ENCODE data around the gene DNAH9. TPM values are rescaled to one million over a fixed set of nuclear protein-coding genes. Genes with fewer than 3 reads are reported as not detected.

Gene DNAH9
- total and polyA plus RNA-seq, 11 donors: 0.07 to 2.3 (median 0.49) TPM; not detected in 7

- no peak overlapping the region for H3K27ac ChIP-seq
- no peak overlapping the region for H3K4me3 ChIP-seq
- ATAC-seq (no peak), DNase-seq (no peak)
- WGBS, 4 donors: 79 to 87% (median 83%) methylated on average over 11 of the region's 11 CpGs
- peaks cover 0 to 15% (median 0%) of the 10 kb centered on the region in 9 donors for H3K27me3 ChIP-seq
- no peak for TF ChIP-seq POLR2A (IDR thresholded peaks at IDR 0.05)
- TF ChIP-seq, protein P1, sequence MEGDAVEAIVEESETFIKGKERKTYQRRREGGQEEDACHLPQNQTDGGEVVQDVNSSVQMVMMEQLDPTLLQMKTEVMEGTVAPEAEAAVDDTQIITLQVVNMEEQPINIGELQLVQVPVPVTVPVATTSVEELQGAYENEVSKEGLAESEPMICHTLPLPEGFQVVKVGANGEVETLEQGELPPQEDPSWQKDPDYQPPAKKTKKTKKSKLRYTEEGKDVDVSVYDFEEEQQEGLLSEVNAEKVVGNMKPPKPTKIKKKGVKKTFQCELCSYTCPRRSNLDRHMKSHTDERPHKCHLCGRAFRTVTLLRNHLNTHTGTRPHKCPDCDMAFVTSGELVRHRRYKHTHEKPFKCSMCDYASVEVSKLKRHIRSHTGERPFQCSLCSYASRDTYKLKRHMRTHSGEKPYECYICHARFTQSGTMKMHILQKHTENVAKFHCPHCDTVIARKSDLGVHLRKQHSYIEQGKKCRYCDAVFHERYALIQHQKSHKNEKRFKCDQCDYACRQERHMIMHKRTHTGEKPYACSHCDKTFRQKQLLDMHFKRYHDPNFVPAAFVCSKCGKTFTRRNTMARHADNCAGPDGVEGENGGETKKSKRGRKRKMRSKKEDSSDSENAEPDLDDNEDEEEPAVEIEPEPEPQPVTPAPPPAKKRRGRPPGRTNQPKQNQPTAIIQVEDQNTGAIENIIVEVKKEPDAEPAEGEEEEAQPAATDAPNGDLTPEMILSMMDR (IDR thresholded peaks at IDR 0.05): no peak
- H3K9me3 ChIP-seq: no peaks in the 10 kb centered on the region
- intact Hi-C loops (cut with DNase I): loop anchor here in 5 of 10 donors (10.0 kb wide), 3 partner anchors 57 to 767 kb away; no protein-coding TSS in a partner anchor
- H3K36me3 ChIP-seq: no peaks in the 10 kb centered on the region
- H3K4me1 ChIP-seq: peaks cover 0 to 7% (median 0%) of the 10 kb centered on the region in 12 donors
These were observed 43.4 kb downstream of the DNAH9 start for GRCh38 chr17:11641521-11642275.

GRCh38 chr17:11642655-11643054 lies 44.4 kb downstream of the DNAH9 start:
- intact Hi-C loops (cut with DNase I): loop anchor here in 5 of 10 donors (10.0 kb wide), 3 partner anchors 58 to 768 kb away; no protein-coding TSS in a partner anchor
- TF ChIP-seq, protein P1 (IDR thresholded peaks at IDR 0.05): no peak
- TF ChIP-seq POLR2A (IDR thresholded peaks at IDR 0.05): no peak

DNA sequence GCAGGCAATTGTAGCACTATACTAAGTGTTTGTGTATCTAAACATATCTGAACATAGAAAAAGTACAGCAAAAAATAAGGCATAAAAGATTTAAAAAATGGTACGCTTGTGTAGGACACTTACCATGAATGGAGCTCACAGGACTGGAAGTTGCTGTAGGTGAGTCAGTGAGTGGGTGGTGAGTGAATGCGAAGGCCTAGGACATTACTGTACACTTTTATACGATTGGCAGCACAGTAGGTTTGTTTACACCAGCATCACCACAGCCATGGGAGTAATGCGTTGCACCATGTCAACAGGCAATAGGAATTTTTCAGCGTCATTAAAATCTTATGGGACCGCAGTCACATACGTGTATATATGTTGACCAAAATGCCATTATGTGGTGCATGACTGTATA lies 45.6 kb downstream of the DNAH9 start:
- DNase-seq (no peak), ATAC-seq (no peak)
- H3K4me1 ChIP-seq: peaks cover 0 to 7% (median 0%) of the 10 kb centered on the region in 12 donors
- TF ChIP-seq, protein P1 (IDR thresholded peaks at IDR 0.05): no peak
- no peak for TF ChIP-seq POLR2A (IDR thresholded peaks at IDR 0.05)
- H3K27ac ChIP-seq: no peak overlapping the region
- H3K9me3 ChIP-seq: no peaks in the 10 kb centered on the region
- no peak overlapping the region for H3K4me3 ChIP-seq
- H3K27me3 ChIP-seq: peaks cover 0 to 10% (median 0%) of the 10 kb centered on the region in 9 donors
- no peaks in the 10 kb centered on the region for H3K36me3 ChIP-seq
- WGBS, 4 donors: 80 to 88% (median 83%) methylated on average over 7 of the region's 7 CpGs
- intact Hi-C loops (cut with DNase I): loop anchor here in 5 of 10 donors (10.0 kb wide), 3 partner anchors 59 to 769 kb away; no protein-coding TSS in a partner anchor

More at GRCh38 chr17:11642655-11643054, 44.4 kb downstream of the DNAH9 start:
- H3K9me3 ChIP-seq: no peaks in the 10 kb centered on the region
- H3K4me3 ChIP-seq: no peak overlapping the region
- peaks cover 0 to 7% (median 0%) of the 10 kb centered on the region in 12 donors for H3K4me1 ChIP-seq
- ATAC-seq: peak in 2 of 4 donors; percentile 47 to 67
- H3K27me3 ChIP-seq: peaks cover 0 to 15% (median 0%) of the 10 kb centered on the region in 9 donors
- H3K27ac ChIP-seq: no peak overlapping the region
- no peaks in the 10 kb centered on the region for H3K36me3 ChIP-seq
- DNase-seq: peak in 2 of 5 donors; percentile 37 to 51
- WGBS, 4 donors: 60 to 66% (median 64%) methylated on average over 10 of the region's 10 CpGs
